Renal pelvis (tissue), 4 donors: Measurements from ENCODE around the gene MMP23B. TPM values are rescaled to one million over a fixed set of nuclear protein-coding genes. Genes with fewer than 3 reads are reported as not detected.
A peak's percentile ranks its signal among the peaks of the same experiment; 100 is the strongest.

Source experiments
- DNase-seq: peaks from one replicate; pipeline ENCODE4 v3.0.0-alpha.2; 2013
- polyA plus RNA-seq, 3 donors: library from polyadenylated mRNA; unstranded; fragments of 120-200 nt; gene quantifications; one replicate each; pipeline ENCODE4 v1.2.1, GENCODE V29; 2013; ENCODE audit not compliant: insufficient read length in 3 of 3

Gene MMP23B
- polyA plus RNA-seq, 3 donors, result 22.6 to 34.6 (median 34.1) TPM

GRCh38 chr1:1599935-1600860, 31.8 kb upstream of the MMP23B start, which contains the start of gene FNDC10:
TSS of gene FNDC10 (minus strand) at chr1:1600135. CDS start at chr1:1600015, 120 bp downstream.
- no peak for DNase-seq

GRCh38 chr1:1600861-1601563, 31.0 kb upstream of the MMP23B start:
- DNase-seq, result no peak

- no peak for DNase-seq
These were observed 30.2 kb upstream of the MMP23B start for GRCh38 chr1:1601564-1602303.

GRCh38 chr1:1602304-1602967, 29.5 kb upstream of the MMP23B start:
- no peak for DNase-seq

GRCh38 chr1:1602968-1603506, 28.9 kb upstream of the MMP23B start:
- no peak for DNase-seq

GRCh38 chr1:1603671-1604373, 28.2 kb upstream of the MMP23B start:
- DNase-seq, result no peak

GRCh38 chr1:1604374-1605033, 27.5 kb upstream of the MMP23B start:
- DNase-seq, result no peak

GRCh38 chr1:1605034-1605591, 26.9 kb upstream of the MMP23B start:
- no peak for DNase-seq

- no peak for DNase-seq
These were observed 26.2 kb upstream of the MMP23B start for GRCh38 chr1:1605724-1606123.

- DNase-seq, result no peak
These were observed 25.7 kb upstream of the MMP23B start for GRCh38 chr1:1606232-1606631.

- no peak for DNase-seq
These were observed 22.0 kb upstream of the MMP23B start for GRCh38 chr1:1609822-1610485.

- DNase-seq, result no peak
These were observed 21.2 kb upstream of the MMP23B start for GRCh38 chr1:1610796-1611195.

- DNase-seq, result no peak
These were observed 19.9 kb upstream of the MMP23B start for GRCh38 chr1:1612104-1612400.

GRCh38 chr1:1613509-1614082, 18.4 kb upstream of the MMP23B start:
- no peak for DNase-seq

GRCh38 chr1:1614204-1614953, 17.6 kb upstream of the MMP23B start:
- no peak for DNase-seq

- DNase-seq, result no peak
These were observed 17.1 kb upstream of the MMP23B start for GRCh38 chr1:1614954-1615255.

GRCh38 chr1:1615256-1616044, 16.5 kb upstream of the MMP23B start, which contains the start of gene MIB2:
TSS of gene MIB2 (plus strand) at chr1:1615500. CDS start at chr1:1623453, 7,953 bp downstream.
- DNase-seq, result peak; percentile 95
